Omental fat pad (tissue), 4 donors: ENCODE results near the gene PLSCR2. TPM values are rescaled to one million over a fixed set of nuclear protein-coding genes. Genes with fewer than 3 reads are reported as not detected.

Experiments
- ATAC-seq: fragments of 150-250 bp; one replicate; pipeline ENCODE4 v1.9.1; 2016; ENCODE audit warnings: mild to moderate bottlenecking, moderate library complexity; ENCODE audit not compliant: low FRiP score
- DNase-seq: peaks from one replicate; pipeline ENCODE4 v3.0.0-alpha.2; 2019; ENCODE audit warnings: low spot score
- total RNA-seq, 4 donors: library from RNA; depleted of rRNA; stranded (reverse); fragments of >200 nt; gene quantifications; one replicate each; pipeline ENCODE4 v1.1.0, GENCODE V29; 2016
- TF ChIP-seq, protein P1 (sequence below), 3 donors: fragments of 450-650 bp; IDR thresholded peaks; one replicate each; pipeline ENCODE4 v1.5.1; 2016 to 2017; ENCODE audit warnings: antibody characterized with exemption in 3 of 3, mild to moderate bottlenecking in 3 of 3, moderate library complexity in 2 of 3

The PLSCR2 gene
- total RNA-seq, 4 donors from 2014 or later, result not detected

DNA sequence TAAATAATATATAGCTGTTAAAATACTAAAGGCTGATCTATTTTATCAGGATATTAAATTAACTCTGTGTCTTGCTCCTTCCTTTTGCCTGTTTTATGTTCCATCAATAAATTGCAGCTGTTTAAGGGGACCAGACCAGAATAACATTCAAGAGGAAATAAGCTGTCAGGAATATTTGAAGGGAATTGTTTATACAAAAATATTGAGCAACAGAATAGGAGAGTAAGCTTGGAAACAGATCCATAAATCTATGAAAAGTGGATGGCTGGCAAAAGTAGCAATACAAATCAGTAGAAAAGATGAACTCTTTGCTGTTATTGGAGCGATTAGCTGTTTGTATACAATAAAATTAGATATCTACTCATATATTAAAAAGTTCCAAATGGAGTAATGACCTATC, 36.2 kb upstream of the PLSCR2 start:
- DNase-seq (no peak), ATAC-seq (no peak)
- TF ChIP-seq, protein P1, sequence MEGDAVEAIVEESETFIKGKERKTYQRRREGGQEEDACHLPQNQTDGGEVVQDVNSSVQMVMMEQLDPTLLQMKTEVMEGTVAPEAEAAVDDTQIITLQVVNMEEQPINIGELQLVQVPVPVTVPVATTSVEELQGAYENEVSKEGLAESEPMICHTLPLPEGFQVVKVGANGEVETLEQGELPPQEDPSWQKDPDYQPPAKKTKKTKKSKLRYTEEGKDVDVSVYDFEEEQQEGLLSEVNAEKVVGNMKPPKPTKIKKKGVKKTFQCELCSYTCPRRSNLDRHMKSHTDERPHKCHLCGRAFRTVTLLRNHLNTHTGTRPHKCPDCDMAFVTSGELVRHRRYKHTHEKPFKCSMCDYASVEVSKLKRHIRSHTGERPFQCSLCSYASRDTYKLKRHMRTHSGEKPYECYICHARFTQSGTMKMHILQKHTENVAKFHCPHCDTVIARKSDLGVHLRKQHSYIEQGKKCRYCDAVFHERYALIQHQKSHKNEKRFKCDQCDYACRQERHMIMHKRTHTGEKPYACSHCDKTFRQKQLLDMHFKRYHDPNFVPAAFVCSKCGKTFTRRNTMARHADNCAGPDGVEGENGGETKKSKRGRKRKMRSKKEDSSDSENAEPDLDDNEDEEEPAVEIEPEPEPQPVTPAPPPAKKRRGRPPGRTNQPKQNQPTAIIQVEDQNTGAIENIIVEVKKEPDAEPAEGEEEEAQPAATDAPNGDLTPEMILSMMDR (IDR thresholded peaks at IDR 0.05), result no peak

DNA sequence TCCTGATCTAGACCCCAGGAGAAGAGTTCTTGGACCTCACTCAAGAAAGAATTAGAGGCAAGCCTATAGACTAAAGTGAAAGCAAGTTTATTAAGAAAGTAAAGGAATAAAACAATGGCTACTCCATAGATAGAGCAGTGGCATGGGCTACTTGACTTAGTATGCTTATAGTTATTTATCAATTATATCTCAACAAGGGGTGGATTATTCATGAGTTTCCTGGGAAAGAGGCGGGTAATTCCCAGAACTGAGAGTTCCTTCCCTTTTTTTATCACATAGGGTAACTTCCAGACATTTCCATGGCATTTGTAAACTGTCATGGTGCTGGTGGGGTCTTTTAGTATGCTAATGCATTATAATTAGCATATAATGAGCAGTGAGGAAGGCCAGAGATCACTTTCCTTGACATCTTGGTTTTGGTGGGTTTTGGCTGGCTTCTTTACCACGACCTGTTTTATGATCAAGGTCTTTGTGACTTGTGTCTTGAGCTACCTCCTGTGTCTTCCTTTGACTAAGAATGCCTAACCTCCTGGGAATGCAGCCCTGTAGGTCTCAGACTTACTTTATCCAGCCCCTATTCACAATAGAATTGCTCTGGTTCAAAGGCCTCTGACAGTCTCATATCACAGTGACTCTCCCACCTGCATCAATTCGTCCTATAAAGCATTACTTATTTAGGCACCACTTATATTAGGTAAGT, 35.3 kb upstream of the PLSCR2 start:
- DNase-seq (no peak), ATAC-seq (no peak)
- TF ChIP-seq, protein P1 (IDR thresholded peaks at IDR 0.05), result no peak

DNA sequence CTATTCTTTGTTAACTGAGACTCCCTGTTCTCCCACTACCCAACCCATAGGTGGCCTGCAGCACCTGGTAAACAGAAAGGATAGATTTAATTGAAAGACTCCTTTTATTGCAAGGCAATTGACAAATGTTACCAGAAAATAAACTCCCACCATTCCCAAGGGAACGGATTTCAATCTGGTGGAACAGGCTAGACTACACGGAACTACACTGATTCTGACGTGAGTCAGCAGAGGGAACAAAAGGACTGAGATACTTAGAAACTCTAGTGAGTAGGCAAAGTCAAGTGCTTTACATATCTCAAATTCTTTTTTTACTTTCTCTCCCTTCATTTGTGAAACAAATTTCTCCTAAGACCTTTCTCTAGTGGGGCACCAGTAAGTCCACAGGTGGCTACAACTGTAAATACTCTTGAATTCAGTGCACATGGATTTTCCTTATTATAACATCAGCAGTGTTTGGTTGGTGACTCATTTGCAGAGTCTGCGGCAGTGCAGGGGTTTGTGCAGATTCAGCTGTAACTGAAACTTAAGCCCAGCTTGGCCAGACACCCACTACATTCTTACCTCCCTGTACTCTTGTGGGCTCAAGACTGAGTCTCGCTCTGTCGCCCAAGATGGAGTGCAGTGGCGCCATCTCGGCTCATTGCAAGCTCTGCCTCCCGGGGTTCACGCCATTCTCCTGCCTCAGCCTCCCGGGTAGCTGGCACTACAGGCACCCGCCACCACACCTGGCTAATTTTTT, 34.3 kb upstream of the PLSCR2 start:
- DNase-seq, result no peak
- no peak for ATAC-seq
- TF ChIP-seq, protein P1 (IDR thresholded peaks at IDR 0.05), result no peak

DNA sequence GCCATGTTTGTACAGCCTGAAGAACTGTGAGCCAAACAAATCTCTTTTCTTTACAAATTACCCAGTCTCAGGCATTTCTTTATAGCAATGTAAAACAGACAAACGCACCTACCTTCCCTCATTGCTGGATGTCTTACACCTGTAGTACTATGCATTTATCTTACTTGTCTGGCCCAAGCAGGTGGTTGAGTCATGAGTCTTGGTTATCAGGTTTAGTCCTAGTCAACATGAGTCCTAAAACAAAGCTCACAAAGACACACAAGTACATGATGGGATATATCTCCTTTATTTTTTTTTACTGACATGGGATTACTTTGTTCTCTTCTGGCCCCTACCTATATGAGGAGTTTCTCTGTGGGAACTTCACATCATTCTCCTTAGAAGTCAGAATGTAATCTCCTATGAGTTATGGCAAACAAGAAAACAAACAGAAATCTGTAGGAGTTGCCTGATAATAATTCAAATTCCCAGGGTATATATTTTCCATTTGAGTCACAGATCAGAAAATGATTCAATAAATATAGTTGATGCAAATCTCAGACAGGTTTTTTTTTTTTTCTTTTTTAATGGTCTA, 33.6 kb upstream of the PLSCR2 start:
- TF ChIP-seq, protein P1 (IDR thresholded peaks at IDR 0.05), result no peak
- ATAC-seq (no peak), DNase-seq (no peak)

DNA sequence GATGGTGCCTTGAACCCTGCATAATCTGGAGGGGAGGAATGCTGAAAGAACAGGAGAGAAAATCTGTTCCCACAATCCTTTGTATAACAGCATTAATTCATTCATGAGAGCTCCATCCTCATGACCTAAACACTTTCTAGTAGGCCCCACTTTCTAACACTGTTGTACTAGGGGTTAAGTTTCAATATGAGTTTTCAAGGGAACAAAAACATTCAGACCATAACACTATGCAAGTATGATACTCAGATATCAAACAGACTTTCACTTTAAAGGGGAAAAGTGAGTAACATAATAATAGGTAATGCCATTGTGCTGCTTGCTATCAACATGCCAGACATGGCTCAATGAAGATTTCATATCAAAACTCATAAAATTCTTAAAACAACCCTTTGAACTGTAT, 32.4 kb upstream of the PLSCR2 start:
- ATAC-seq (no peak), DNase-seq (no peak)
- TF ChIP-seq, protein P1 (IDR thresholded peaks at IDR 0.05), result no peak

DNA sequence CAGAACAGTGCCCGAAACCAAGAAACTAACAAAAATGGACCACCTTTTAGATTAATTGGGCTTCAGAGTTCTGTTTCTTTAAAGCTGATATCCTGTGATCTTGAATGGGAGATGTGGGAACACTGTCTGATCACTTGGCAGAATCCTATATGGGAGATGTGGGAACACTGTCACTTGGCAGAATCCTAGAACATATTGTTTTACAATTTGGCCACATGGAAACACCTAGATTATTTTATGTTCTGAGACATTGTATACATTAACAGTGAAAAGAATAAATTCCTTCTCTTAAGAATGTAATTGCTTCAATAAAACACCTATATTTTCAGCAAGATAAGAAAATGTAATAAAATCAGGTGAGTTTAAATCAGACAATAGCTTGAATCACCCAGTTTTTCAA, 30.3 kb upstream of the PLSCR2 start:
- ATAC-seq (no peak), DNase-seq (no peak)
- TF ChIP-seq, protein P1 (IDR thresholded peaks at IDR 0.05), result no peak
